B cell (primary cell): ENCODE data around the gene BTK.

Experiments used
- CTCF ChIP-seq: fragments of 200-600 bp; IDR thresholded peaks from one replicate; pipeline ENCODE4 v1.8.0; 2022; ENCODE audit warnings: antibody characterized with exemption, mild to moderate bottlenecking
- EZH2 ChIP-seq: IDR thresholded peaks from 2 replicates; pipeline ENCODE4 v1.6.1; 2012; ENCODE audit warnings: borderline replicate concordance, low read depth, mild to moderate bottlenecking, moderate library complexity, low read length; ENCODE audit not compliant: insufficient read depth, poor library complexity, severe bottlenecking

GRCh38 chrX:101303790-101304189 lies 82.2 kb downstream of the BTK start:
- TF ChIP-seq CTCF (no peak), EZH2 (no peak)
